Psoas muscle (tissue), 8 donors: Measurements from ENCODE around the gene FLRT3. TPM values are rescaled to one million over a fixed set of nuclear protein-coding genes. Genes with fewer than 3 reads are reported as not detected.

ENCODE experiments used
- ATAC-seq, 4 donors: fragments of 200-7000 bp; cut with Tn5 transposase; one replicate each; pipeline ENCODE4 v1.9.1; 2020; ENCODE audit warnings: moderate library complexity in 3 of 4, mild to moderate bottlenecking in 2 of 4
- DNase-seq, 2 donors: peaks; one replicate each; pipeline ENCODE4 v3.0.0-alpha.2; 2020
- H3K27ac ChIP-seq: fragments of 200-600 bp; one replicate; pipeline ENCODE4 v1.8.0; 2022
- H3K27me3 ChIP-seq, 3 donors: fragments of 200-600 bp in 1 of 3; one replicate each; pipeline versions ENCODE4 v1.6.1 to v1.8.0; 2013 to 2022; ENCODE audit warnings: low read length in 2 of 3, mild to moderate bottlenecking in 2 of 3, moderate library complexity in 1 of 3; ENCODE audit not compliant: insufficient read depth in 3 of 3
- H3K36me3 ChIP-seq, 2 donors: fragments of 200-600 bp in 1 of 2; one replicate each; pipeline versions ENCODE4 v1.6.1 to v1.8.0; 2013 to 2022; ENCODE audit warnings: low read depth in 1 of 2, mild to moderate bottlenecking in 1 of 2, moderate library complexity in 1 of 2; ENCODE audit not compliant: insufficient read depth in 1 of 2
- H3K4me1 ChIP-seq: fragments of 200-600 bp; one replicate; pipeline ENCODE4 v1.8.0; 2022
- H3K4me3 ChIP-seq: fragments of 200-600 bp; one replicate; pipeline ENCODE4 v1.8.0; 2022; ENCODE audit warnings: mild to moderate bottlenecking
- H3K9me3 ChIP-seq: fragments of 200-600 bp; one replicate; pipeline ENCODE4 v1.8.0; 2022
- CTCF ChIP-seq: fragments of 200-600 bp; IDR thresholded peaks from one replicate; pipeline ENCODE4 v1.8.0; 2022; ENCODE audit warnings: antibody characterized with exemption
- WGBS, 3 donors: extraction: QIAGEN DNeasy Blood & Tissue Kit; methylation state at CpG; one replicate each; pipeline versions ENCODE4 v1.1.6 to v1.1.7; 2013; 5-methylcytosine and 5-hydroxymethylcytosine counted together
- intact Hi-C, 2 donors: fragments of 100-400 bp; cut with DNase I; formaldehyde crosslinking; loops; one replicate each; pipeline versions ENCODE4 v1.11.0 to v1.14.2; 2022
- polyA plus RNA-seq, 3 donors: library from polyadenylated mRNA; stranded (reverse); fragments of 200-250 nt; gene quantifications; one replicate each; pipeline ENCODE4 v1.2.3, GENCODE V29; 2013
- total RNA-seq, 4 donors: library from RNA; stranded (reverse); fragmentation: NEBNext Ultra II Directional in 2 of 4; extraction: Animal tissue kit (Norgen Biotek cat#: 25700) in 2 of 4; gene quantifications; one replicate each; pipeline versions ENCODE4 v1.2.1 to v1.2.4, GENCODE V29; 2021 to 2023
- donor health status: healthy with polysubstance abuse.
- donor health status: DM: no; HTN: no; CAD: no; lungs with moderate emphysema.
- donor health status: Bipolar disorder and iron deficiency.
- donor health status: healthy.
- donor health status: DM: yes; HTN: yes; CAD: no.
- donor health status: DM: no; HTN: no; CAD: no.
- donor health status: DM: no; HTN: no; CAD: no.
- donor health status: DM: yes; HTN: yes; CAD: no.

FLRT3 gene
- total and polyA plus RNA-seq, 7 donors, result 0.31 to 3.1 (median 1.0) TPM

GRCh38 chr20:14299831-14300230 lies 37.6 kb downstream of the FLRT3 start:
- ATAC-seq, result no peak
- Histone ChIP-seq H3K27me3 (no peaks in the 10 kb centered on the region), H3K36me3 (no peaks in the 10 kb centered on the region), H3K9me3 (peaks cover 4% of the 10 kb centered on the region), H3K4me1 (no peaks in the 10 kb centered on the region), H3K27ac (no peak overlapping the region), H3K4me3 (no peak overlapping the region)
- no peak for TF ChIP-seq CTCF
- intact Hi-C loops, result no loop called here
- no peak for DNase-seq
- WGBS, 3 donors, result 86 to 90% (median 89%) methylated on average over 4 of the region's 4 CpGs

GRCh38 chr20:14295770-14296309 lies 41.6 kb downstream of the FLRT3 start:
- Histone ChIP-seq H3K27me3 (no peaks in the 10 kb centered on the region), H3K9me3 (no peaks in the 10 kb centered on the region), H3K4me1 (no peaks in the 10 kb centered on the region), H3K36me3 (no peaks in the 10 kb centered on the region), H3K4me3 (no peak overlapping the region), H3K27ac (no peak overlapping the region)
- intact Hi-C loops, result no loop called here
- DNase-seq, result no peak
- ATAC-seq, result no peak
- 49 to 53% (median 51%) methylated on average over 3 of the region's 3 CpGs for WGBS, 3 donors
- no peak for TF ChIP-seq CTCF

GRCh38 chr20:14295238-14295637 lies 42.2 kb downstream of the FLRT3 start:
- ATAC-seq (no peak), DNase-seq (no peak)
- 25 to 40% (median 31%) methylated on average over 2 of the region's 2 CpGs for WGBS, 3 donors
- H3K27ac ChIP-seq, result no peak overlapping the region
- H3K9me3 ChIP-seq, result no peaks in the 10 kb centered on the region
- no peak overlapping the region for H3K4me3 ChIP-seq
- no peaks in the 10 kb centered on the region for H3K4me1 ChIP-seq
- intact Hi-C loops, result no loop called here
- H3K36me3 ChIP-seq, result no peaks in the 10 kb centered on the region
- H3K27me3 ChIP-seq, result no peaks in the 10 kb centered on the region
- TF ChIP-seq CTCF, result no peak

- no peak overlapping the region for H3K27ac ChIP-seq
- no peak for ATAC-seq
- no peaks in the 10 kb centered on the region for H3K27me3 ChIP-seq
- no peaks in the 10 kb centered on the region for H3K36me3 ChIP-seq
- H3K4me3 ChIP-seq, result no peak overlapping the region
- no peaks in the 10 kb centered on the region for H3K4me1 ChIP-seq
- no peak for DNase-seq
- intact Hi-C loops, result no loop called here
- H3K9me3 ChIP-seq, result no peaks in the 10 kb centered on the region
- 75 to 93% (median 93%) methylated on average over 1 of the region's 1 CpG for WGBS, 3 donors
- TF ChIP-seq CTCF, result no peak
These were observed 45.9 kb downstream of the FLRT3 start for GRCh38 chr20:14291502-14291901.
